Upper lobe of left lung (tissue), 4 donors: ENCODE data around the gene APOBEC3B.

Experiments used
- CTCF ChIP-seq, 6 experiments: fragments of 450-650 bp in 4 of 6; fragments of 200-600 bp in 2 of 6; sonication (generic) in 2 of 6; IDR thresholded peaks; one replicate each; pipeline ENCODE4 v1.5.1; 2016 to 2019; ENCODE audit warnings: antibody characterized with exemption in 6 of 6
- POLR2A ChIP-seq, 4 donors: fragments of 450-650 bp; IDR thresholded peaks; one replicate each; pipeline ENCODE4 v1.5.1; 2016 to 2017; ENCODE audit warnings: antibody characterized with exemption in 4 of 4, mild to moderate bottlenecking in 2 of 4

GRCh38 chr22:38952281-38952993 is 29.7 kb upstream of the APOBEC3B start:
- TF ChIP-seq POLR2A (IDR thresholded peaks at IDR 0.05) (no peak), CTCF (IDR thresholded peaks at IDR 0.05) (no peak)
